SK-N-SH treated with all-trans-retinoic acid at 6 μM for 48 hours (cell line): ENCODE results near the gene CHML.

Source experiments
- ARNTL ChIP-seq: fragments of 450-650 bp; formaldehyde crosslinking; IDR thresholded peaks from 2 replicates; pipeline ENCODE4 v1.5.0; 2020; ENCODE audit warnings: low read depth, mild to moderate bottlenecking, moderate library complexity, borderline replicate concordance
- GLIS3 ChIP-seq: fragments of 250-450 bp; sonication (Bioruptor Pico); IDR thresholded peaks from 2 replicates; pipeline ENCODE4 v1.5.0; 2020; ENCODE audit warnings: mild to moderate bottlenecking, moderate library complexity
- ISL1 ChIP-seq: fragments of 250-450 bp; sonication (Bioruptor Pico); IDR thresholded peaks from 2 replicates; pipeline ENCODE4 v2.1.2; 2022; ENCODE audit warnings: mild to moderate bottlenecking, moderate library complexity
- RARB ChIP-seq: fragments of 250-450 bp; sonication (Bioruptor Pico); IDR thresholded peaks from 2 replicates; pipeline ENCODE4 v1.8.0; 2021; ENCODE audit warnings: mild to moderate bottlenecking, moderate library complexity
- SNAI2 ChIP-seq: fragments of 250-450 bp; sonication (Bioruptor Pico); IDR thresholded peaks from 2 replicates; pipeline ENCODE4 v1.5.0; 2020; ENCODE audit warnings: mild to moderate bottlenecking, moderate library complexity
- ZFP3 ChIP-seq: fragments of 250-450 bp; sonication (Bioruptor Pico); IDR thresholded peaks from 2 replicates; pipeline ENCODE4 v1.5.0; 2020; ENCODE audit warnings: mild to moderate bottlenecking, moderate library complexity
- ZNF565 ChIP-seq: fragments of 450-650 bp; formaldehyde crosslinking; conservative IDR thresholded peaks from 2 replicates; pipeline ENCODE4 v1.5.0; 2020; ENCODE audit warnings: low read depth, mild to moderate bottlenecking, moderate library complexity
- ZNF70 ChIP-seq: fragments of 450-650 bp; formaldehyde crosslinking; IDR thresholded peaks from 2 replicates; pipeline ENCODE4 v1.5.0; 2020; ENCODE audit warnings: mild to moderate bottlenecking, moderate library complexity
- ZNF8 ChIP-seq: fragments of 450-650 bp; formaldehyde crosslinking; IDR thresholded peaks from 2 replicates; pipeline ENCODE4 v1.5.0; 2020; ENCODE audit warnings: mild to moderate bottlenecking, moderate library complexity
- TF ChIP-seq, protein P1 (sequence below): fragments of 250-450 bp; sonication (Bioruptor Pico); IDR thresholded peaks from 2 replicates; pipeline ENCODE4 v1.8.0; 2020; ENCODE audit warnings: mild to moderate bottlenecking, moderate library complexity, borderline replicate concordance
- TF ChIP-seq, protein P2 (sequence below): fragments of 250-450 bp; sonication (Bioruptor Pico); IDR thresholded peaks from 2 replicates; pipeline ENCODE4 v1.8.0; 2021; ENCODE audit warnings: low read depth, mild to moderate bottlenecking, moderate library complexity, borderline replicate concordance
- TF ChIP-seq, protein P3 (sequence below): fragments of 250-450 bp; sonication (Bioruptor Pico); IDR thresholded peaks from 2 replicates; pipeline ENCODE4 v1.5.1; 2021; ENCODE audit warnings: mild to moderate bottlenecking, moderate library complexity
- TF ChIP-seq, protein P4 (sequence below): fragments of 250-450 bp; sonication (Bioruptor Pico); IDR thresholded peaks from 2 replicates; pipeline ENCODE4 v1.5.1; 2020; ENCODE audit warnings: low read depth, mild to moderate bottlenecking, moderate library complexity

DNA sequence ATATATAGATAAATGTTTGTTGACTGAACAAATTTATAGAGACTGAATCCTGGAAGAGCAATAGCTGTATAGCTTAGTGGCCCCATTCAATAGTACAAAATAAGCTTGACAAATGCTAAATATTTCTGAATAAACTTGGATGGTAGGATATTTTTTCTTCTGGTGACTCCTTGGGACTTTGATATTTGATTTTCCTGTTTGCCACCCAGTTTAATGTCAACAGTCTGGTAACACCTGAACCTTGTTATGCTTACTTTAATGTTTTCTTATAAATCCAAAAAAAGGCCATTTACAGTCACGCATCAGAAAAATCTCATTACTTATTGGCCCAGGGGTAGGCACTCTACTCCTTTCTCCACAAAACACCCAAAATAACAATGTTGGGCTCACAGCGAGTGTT lies 42.8 kb upstream of the CHML start:
- TF ChIP-seq RARB (CRISPR knock-in tag) (no peak), GLIS3 (CRISPR knock-in tag) (no peak), ARNTL (CRISPR knock-in tag) (no peak), ZNF8 (CRISPR knock-in tag) (no peak), ISL1 (CRISPR knock-in tag) (no peak), ZNF565 (CRISPR knock-in tag) (no peak), ZNF70 (CRISPR knock-in tag) (no peak), ZFP3 (CRISPR knock-in tag) (no peak), SNAI2 (CRISPR knock-in tag) (no peak)
- TF ChIP-seq, protein P1, sequence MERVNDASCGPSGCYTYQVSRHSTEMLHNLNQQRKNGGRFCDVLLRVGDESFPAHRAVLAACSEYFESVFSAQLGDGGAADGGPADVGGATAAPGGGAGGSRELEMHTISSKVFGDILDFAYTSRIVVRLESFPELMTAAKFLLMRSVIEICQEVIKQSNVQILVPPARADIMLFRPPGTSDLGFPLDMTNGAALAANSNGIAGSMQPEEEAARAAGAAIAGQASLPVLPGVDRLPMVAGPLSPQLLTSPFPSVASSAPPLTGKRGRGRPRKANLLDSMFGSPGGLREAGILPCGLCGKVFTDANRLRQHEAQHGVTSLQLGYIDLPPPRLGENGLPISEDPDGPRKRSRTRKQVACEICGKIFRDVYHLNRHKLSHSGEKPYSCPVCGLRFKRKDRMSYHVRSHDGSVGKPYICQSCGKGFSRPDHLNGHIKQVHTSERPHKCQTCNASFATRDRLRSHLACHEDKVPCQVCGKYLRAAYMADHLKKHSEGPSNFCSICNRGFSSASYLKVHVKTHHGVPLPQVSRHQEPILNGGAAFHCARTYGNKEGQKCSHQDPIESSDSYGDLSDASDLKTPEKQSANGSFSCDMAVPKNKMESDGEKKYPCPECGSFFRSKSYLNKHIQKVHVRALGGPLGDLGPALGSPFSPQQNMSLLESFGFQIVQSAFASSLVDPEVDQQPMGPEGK (CRISPR knock-in tag) = no peak
- TF ChIP-seq, protein P2, sequence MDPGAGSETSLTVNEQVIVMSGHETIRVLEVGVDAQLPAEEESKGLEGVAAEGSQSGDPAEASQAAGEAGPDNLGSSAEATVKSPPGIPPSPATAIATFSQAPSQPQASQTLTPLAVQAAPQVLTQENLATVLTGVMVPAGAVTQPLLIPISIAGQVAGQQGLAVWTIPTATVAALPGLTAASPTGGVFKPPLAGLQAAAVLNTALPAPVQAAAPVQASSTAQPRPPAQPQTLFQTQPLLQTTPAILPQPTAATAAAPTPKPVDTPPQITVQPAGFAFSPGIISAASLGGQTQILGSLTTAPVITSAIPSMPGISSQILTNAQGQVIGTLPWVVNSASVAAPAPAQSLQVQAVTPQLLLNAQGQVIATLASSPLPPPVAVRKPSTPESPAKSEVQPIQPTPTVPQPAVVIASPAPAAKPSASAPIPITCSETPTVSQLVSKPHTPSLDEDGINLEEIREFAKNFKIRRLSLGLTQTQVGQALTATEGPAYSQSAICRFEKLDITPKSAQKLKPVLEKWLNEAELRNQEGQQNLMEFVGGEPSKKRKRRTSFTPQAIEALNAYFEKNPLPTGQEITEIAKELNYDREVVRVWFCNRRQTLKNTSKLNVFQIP (CRISPR knock-in tag) = no peak
- TF ChIP-seq, protein P3, sequence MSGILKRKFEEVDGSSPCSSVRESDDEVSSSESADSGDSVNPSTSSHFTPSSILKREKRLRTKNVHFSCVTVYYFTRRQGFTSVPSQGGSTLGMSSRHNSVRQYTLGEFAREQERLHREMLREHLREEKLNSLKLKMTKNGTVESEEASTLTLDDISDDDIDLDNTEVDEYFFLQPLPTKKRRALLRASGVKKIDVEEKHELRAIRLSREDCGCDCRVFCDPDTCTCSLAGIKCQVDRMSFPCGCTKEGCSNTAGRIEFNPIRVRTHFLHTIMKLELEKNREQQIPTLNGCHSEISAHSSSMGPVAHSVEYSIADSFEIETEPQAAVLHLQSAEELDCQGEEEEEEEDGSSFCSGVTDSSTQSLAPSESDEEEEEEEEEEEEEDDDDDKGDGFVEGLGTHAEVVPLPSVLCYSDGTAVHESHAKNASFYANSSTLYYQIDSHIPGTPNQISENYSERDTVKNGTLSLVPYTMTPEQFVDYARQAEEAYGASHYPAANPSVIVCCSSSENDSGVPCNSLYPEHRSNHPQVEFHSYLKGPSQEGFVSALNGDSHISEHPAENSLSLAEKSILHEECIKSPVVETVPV (CRISPR knock-in tag) = no peak
- TF ChIP-seq, protein P4, sequence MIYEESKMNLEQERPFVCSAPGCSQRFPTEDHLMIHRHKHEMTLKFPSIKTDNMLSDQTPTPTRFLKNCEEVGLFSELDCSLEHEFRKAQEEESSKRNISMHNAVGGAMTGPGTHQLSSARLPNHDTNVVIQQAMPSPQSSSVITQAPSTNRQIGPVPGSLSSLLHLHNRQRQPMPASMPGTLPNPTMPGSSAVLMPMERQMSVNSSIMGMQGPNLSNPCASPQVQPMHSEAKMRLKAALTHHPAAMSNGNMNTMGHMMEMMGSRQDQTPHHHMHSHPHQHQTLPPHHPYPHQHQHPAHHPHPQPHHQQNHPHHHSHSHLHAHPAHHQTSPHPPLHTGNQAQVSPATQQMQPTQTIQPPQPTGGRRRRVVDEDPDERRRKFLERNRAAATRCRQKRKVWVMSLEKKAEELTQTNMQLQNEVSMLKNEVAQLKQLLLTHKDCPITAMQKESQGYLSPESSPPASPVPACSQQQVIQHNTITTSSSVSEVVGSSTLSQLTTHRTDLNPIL (CRISPR knock-in tag) = no peak
